Measurements from ENCODE around the gene MED25.

DNA sequence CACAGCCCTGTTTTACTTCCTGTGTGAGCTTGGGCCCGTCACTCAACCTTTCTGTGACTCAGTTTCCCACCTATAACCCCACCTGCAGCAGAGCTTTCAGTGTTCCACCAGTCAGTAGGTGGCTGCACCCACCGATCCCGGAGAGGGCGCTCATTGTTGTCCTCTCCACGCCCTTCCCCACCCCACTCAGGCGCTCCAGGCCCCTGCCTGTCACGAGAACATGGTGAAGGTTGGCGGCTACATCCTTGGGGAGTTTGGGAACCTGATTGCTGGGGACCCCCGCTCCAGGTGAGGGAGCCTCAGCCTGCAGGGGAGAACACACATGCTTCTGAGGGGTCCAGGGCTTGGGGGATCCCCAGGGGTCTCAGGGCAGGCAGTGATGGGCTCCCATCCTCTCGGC lies 17.3 kb upstream of the MED25 start:
- TF ChIP-seq, protein P1, sequence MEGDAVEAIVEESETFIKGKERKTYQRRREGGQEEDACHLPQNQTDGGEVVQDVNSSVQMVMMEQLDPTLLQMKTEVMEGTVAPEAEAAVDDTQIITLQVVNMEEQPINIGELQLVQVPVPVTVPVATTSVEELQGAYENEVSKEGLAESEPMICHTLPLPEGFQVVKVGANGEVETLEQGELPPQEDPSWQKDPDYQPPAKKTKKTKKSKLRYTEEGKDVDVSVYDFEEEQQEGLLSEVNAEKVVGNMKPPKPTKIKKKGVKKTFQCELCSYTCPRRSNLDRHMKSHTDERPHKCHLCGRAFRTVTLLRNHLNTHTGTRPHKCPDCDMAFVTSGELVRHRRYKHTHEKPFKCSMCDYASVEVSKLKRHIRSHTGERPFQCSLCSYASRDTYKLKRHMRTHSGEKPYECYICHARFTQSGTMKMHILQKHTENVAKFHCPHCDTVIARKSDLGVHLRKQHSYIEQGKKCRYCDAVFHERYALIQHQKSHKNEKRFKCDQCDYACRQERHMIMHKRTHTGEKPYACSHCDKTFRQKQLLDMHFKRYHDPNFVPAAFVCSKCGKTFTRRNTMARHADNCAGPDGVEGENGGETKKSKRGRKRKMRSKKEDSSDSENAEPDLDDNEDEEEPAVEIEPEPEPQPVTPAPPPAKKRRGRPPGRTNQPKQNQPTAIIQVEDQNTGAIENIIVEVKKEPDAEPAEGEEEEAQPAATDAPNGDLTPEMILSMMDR (conservative IDR thresholded peaks at IDR 0.05 in 1 of 2, IDR thresholded peaks at IDR 0.05 in 1 of 2; ENCODE audit: low read depth in 1 of 2, low read length in 2 of 2): no peak
- TF ChIP-seq EZH2 (IDR thresholded peaks at IDR 0.05; ENCODE audit: low read length, missing control alignments): no peak

All from fibroblast of lung (primary cell).